ENCODE results near the gene BCL2L12.

GRCh38 chr19:49676136-49676783, 10.5 kb downstream of the BCL2L12 start:
- no peak for TF ChIP-seq CTCF (IDR thresholded peaks at IDR 0.05)
- TF ChIP-seq POLR2A (IDR thresholded peaks at IDR 0.05): peak in 1 of 2 donors; percentile 20
